Tracheal epithelial cell (primary cell): Measurements from ENCODE around the gene TXLNB. TPM values are rescaled to one million over a fixed set of nuclear protein-coding genes. Genes with fewer than 3 reads are reported as not detected.

Source experiments
- total RNA-seq: library from RNA; depleted of rRNA; stranded (reverse); fragments of >200 nt; gene quantifications from 2 replicates; pipeline ENCODE4 v1.2.1, GENCODE V29; 2014

Gene TXLNB
- total RNA-seq, result not detected in 2 replicates

DNA sequence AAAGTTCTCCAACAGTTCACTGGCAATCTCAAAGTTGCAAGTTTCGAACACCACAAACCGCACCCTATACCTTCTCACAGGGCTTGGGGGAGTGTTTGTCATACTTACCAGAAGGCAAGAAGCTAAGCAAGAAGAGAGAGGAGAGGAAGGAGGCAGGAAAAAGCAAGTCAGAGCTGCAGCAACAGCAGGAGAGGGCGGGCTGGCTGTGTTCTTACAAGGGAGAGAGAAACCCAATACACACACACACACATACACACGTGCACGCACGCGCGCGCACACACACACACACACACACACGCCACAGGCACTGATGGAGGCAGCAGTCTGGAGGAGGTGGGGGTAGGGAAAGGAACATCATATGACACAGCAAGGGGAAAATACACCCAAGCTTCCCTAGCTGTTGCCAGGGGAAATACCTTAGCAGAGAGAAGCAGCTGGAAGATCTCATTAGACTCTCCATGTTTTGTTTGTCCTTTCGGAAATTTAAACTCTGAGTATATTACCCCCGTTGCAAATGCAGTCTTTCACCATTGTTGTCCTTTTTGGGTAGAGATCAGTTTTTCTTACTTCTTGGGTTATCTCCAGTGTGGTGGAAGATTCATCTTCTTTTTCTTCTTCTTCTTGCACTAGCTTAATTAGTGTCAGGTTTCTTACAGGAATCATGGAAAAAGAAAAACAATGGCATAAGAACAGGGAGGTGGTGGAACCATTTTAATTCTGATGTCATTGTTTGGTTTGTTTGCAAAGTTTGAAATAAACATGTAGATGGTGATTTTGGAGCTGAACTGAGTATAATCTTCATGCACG lies at the start of gene TXLNB:
Gene TXLNB, minus strand, starts transcription at position 186 of the 807 bp plus-strand sequence. CDS start 3,099 bp downstream, outside the sequence.

Other genes with a start within 250 kb of the TXLNB start
- 23.1 and 30.9 TPM in 2 replicates for gene HECA, start 156.9 kb downstream of the TXLNB start, total RNA-seq
- 21.5 and 26.7 TPM in 2 replicates for gene CITED2, start 82.7 kb upstream of the TXLNB start, total RNA-seq